HT1080 (cell line): ENCODE results near the gene GNA14. TPM values are rescaled to one million over a fixed set of nuclear protein-coding genes. Genes with fewer than 3 reads are reported as not detected.

Source experiments
- DNase-seq: peaks from one replicate; pipeline ENCODE4 v3.0.0-alpha.2; 2015; ENCODE audit warnings: low read depth
- total RNA-seq: library from RNA; depleted of rRNA; stranded (reverse); fragments of >200 nt; shearing (Covaris generic); gene quantifications from 2 replicates; pipeline ENCODE4 v1.2.3, GENCODE V29; 2014

Gene GNA14
- total RNA-seq, 1 experiment from 2014 or later: not detected

GRCh38 chr9:77543131-77543822 is 104.8 kb downstream of the GNA14 start:
- DNase-seq: no peak

- DNase-seq: no peak
These were observed 106.5 kb downstream of the GNA14 start for GRCh38 chr9:77541600-77541999.

- no peak for DNase-seq
These were observed 107.1 kb downstream of the GNA14 start for GRCh38 chr9:77541055-77541454.

- peak; percentile 2 for DNase-seq
These were observed 113.6 kb downstream of the GNA14 start for GRCh38 chr9:77534376-77535057.

GRCh38 chr9:77533671-77534070 is 114.5 kb downstream of the GNA14 start:
- no peak for DNase-seq

- DNase-seq: no peak
These were observed 115.5 kb downstream of the GNA14 start for GRCh38 chr9:77532607-77533006.

- no peak for DNase-seq
These were observed 116.7 kb downstream of the GNA14 start for GRCh38 chr9:77531400-77531799.

GRCh38 chr9:77523891-77524290 is 124.2 kb downstream of the GNA14 start:
- no peak for DNase-seq

- no peak for DNase-seq
These were observed 127.0 kb downstream of the GNA14 start for GRCh38 chr9:77521091-77521490.

- no peak for DNase-seq
These were observed 129.4 kb downstream of the GNA14 start for GRCh38 chr9:77518688-77519087.

GRCh38 chr9:77516781-77517180 is 131.3 kb downstream of the GNA14 start:
- no peak for DNase-seq

GRCh38 chr9:77514886-77515711 is 133.0 kb downstream of the GNA14 start:
- DNase-seq: peak; percentile 80

GRCh38 chr9:77513457-77513856 is 134.7 kb downstream of the GNA14 start:
- no peak for DNase-seq

- DNase-seq: no peak
These were observed 135.2 kb downstream of the GNA14 start for GRCh38 chr9:77512876-77513275.

- DNase-seq: no peak
These were observed 136.6 kb downstream of the GNA14 start for GRCh38 chr9:77511525-77511924.

GRCh38 chr9:77510666-77511065 is 137.5 kb downstream of the GNA14 start:
- no peak for DNase-seq

GRCh38 chr9:77508396-77508795 is 139.7 kb downstream of the GNA14 start:
- no peak for DNase-seq

- DNase-seq: no peak
These were observed 140.7 kb downstream of the GNA14 start for GRCh38 chr9:77507212-77507961.

- DNase-seq: no peak
These were observed 142.9 kb downstream of the GNA14 start for GRCh38 chr9:77505232-77505631.

GRCh38 chr9:77502568-77502967 is 145.6 kb downstream of the GNA14 start:
- DNase-seq: no peak

- DNase-seq: no peak
These were observed 149.2 kb downstream of the GNA14 start for GRCh38 chr9:77498891-77499290.
